HuH-7 (cell line): ENCODE results near the gene ISG20L2.
A peak's percentile ranks its signal among the peaks of the same experiment; 100 is the strongest.

ENCODE experiments used
- DNase-seq: peaks from one replicate; pipeline ENCODE4 v3.0.0; 2011; ENCODE audit warnings: low spot score

The ISG20L2 gene

GRCh38 chr1:156740741-156741480 lies 12.3 kb upstream of the ISG20L2 start, which contains the start of gene MRPL24:
Gene MRPL24, minus strand, starts transcription at chr1:156741088. Its CDS starts 2,384 bp downstream, at chr1:156738704.
- DNase-seq, result peak; percentile 94

- no peak for DNase-seq
These were observed 11.7 kb upstream of the ISG20L2 start for GRCh38 chr1:156740237-156740740.

- no peak for DNase-seq
These were observed 10.3 kb upstream of the ISG20L2 start for GRCh38 chr1:156738916-156739315.

GRCh38 chr1:156738407-156738806 lies 9.8 kb upstream of the ISG20L2 start:
- DNase-seq, result no peak

GRCh38 chr1:156733989-156734584 lies 5.5 kb upstream of the ISG20L2 start:
- DNase-seq, result no peak

GRCh38 chr1:156727926-156728598 lies 504 bp downstream of the ISG20L2 start, which contains the start of gene METTL25B:
Gene METTL25B, plus strand, starts transcription at chr1:156728469. Its CDS starts 636 bp downstream, at chr1:156729105.
- peak; percentile 89 for DNase-seq

GRCh38 chr1:156727492-156727891 lies 1.1 kb downstream of the ISG20L2 start:
- no peak for DNase-seq

GRCh38 chr1:156726549-156727226 lies 1.9 kb downstream of the ISG20L2 start:
- peak; percentile 85 for DNase-seq

GRCh38 chr1:156725683-156726280 lies 2.8 kb downstream of the ISG20L2 start:
- peak; percentile 91 for DNase-seq

- DNase-seq, result no peak
These were observed 7.0 kb downstream of the ISG20L2 start for GRCh38 chr1:156721535-156721934.

GRCh38 chr1:156721131-156721530 lies 7.4 kb downstream of the ISG20L2 start:
- no peak for DNase-seq

- DNase-seq, result no peak
These were observed 11.2 kb downstream of the ISG20L2 start for GRCh38 chr1:156717351-156717750.

GRCh38 chr1:156714830-156715229 lies 13.7 kb downstream of the ISG20L2 start:
- DNase-seq, result no peak

- DNase-seq, result no peak
These were observed 15.9 kb downstream of the ISG20L2 start for GRCh38 chr1:156712626-156713025.

- no peak for DNase-seq
These were observed 17.4 kb downstream of the ISG20L2 start for GRCh38 chr1:156711011-156711817.

- DNase-seq, result no peak
These were observed 18.6 kb downstream of the ISG20L2 start for GRCh38 chr1:156709757-156710489.

GRCh38 chr1:156709031-156709430 lies 19.5 kb downstream of the ISG20L2 start:
- no peak for DNase-seq

- DNase-seq, result no peak
These were observed 20.3 kb downstream of the ISG20L2 start for GRCh38 chr1:156708218-156708661.

- no peak for DNase-seq
These were observed 20.9 kb downstream of the ISG20L2 start for GRCh38 chr1:156707417-156708217.
